Fibroblast of skin of back (primary cell): ENCODE measurements around the gene SERGEF.
"Not testable (repeated sequence)": the region's sequence is repeated elsewhere in the genome, so short reads cannot be mapped to it uniquely, and the experiment has no call there.

Experiments
- DNase-seq: peaks from one replicate; pipeline ENCODE4 v3.0.0-alpha.2; 2013

The SERGEF gene

DNA sequence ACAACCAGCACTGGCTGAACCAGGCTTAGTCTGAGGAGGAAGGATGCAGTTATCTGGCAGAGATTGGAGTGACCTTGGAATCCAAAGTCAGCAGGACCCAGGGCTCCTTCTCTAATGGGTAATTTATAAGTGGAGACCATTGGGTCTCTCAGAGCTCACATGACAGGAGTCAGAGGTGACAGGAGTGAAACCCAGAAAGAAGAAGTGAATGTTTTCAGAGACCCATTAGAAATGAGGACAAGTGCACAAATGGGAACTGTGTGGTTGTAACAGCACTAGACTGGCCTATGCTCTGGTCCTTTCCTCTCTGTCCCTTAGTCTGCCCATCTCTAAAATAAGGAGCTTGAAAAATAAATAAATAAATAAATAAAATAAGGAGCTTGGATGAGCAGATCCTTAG is 107.4 kb downstream of the SERGEF start:
- no peak for DNase-seq

DNA sequence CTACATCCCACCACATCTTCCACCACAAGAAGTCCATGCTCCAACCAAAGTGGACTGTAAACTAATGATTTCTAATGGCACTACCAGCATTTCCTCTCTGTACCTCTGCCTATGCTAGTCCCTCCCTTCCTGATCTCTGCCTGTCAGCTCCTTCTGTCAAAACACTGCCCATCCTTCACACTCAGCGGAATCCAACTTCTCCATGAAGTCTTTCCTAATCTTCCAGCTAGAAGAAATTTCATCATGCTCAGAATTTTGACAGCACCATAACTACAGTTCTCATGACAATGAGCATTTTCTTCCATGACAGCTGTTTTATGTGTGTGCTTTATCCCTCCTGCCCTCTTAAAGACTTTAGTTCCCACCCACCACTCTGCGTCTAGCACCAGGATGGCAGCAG is 111.4 kb downstream of the SERGEF start:
- no peak for DNase-seq

DNA sequence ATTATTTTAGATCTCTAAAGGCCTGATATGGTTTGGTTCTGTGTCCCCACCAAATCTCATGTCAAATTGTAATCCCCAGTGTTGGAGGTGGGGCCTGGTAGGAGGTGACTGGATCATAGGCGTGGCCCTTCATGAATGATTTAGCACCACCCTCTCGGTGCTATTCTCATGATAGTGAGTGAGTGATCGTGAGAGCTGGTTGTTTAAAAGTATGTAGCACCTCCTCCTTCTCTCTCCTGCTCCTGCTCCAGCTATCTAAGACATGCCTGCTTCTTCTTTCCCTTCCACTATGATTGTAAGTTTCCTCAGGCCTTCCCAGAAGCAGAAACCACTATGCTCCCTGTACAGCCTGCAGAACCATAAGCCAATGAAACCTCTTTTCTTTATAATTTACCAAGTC is 114.1 kb downstream of the SERGEF start:
- no peak for DNase-seq

DNA sequence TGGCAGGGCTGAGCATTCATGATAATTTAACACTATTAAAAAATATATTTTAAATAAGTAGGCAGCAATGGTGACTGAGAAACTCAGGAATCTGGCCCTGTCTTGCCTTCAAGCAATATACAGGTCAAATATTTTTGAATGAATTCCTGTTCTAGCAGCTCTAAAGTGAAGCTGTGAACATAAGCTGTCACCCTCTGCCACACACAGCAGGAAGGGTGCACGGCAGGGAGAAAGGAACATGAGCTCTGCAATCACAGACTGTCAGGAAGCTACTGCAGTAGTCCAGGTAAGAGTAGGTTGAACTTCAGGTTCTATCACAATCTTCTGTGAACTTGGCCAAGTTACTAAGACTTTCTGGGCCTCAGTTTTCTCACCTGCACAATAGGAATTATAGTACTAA is 114.8 kb downstream of the SERGEF start:
- no peak for DNase-seq

DNA sequence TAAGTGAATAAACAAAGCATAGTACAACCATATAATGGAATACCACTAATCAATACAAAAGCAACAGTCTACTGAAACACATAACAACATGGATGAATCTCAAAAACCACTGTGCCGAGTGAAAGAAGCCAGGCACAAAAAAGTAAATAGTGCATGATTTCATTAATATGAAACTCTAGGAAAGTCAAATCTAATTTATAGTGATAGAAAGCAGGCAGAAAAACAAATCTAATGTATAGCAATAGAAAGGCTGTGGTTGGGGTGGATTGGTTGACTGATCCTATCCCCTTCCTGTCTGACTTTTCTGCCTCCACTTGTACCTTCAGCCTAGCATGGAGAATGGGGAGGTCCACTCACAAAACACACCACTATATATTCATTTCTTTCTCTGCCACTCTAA is 115.4 kb downstream of the SERGEF start:
- no peak for DNase-seq

DNA sequence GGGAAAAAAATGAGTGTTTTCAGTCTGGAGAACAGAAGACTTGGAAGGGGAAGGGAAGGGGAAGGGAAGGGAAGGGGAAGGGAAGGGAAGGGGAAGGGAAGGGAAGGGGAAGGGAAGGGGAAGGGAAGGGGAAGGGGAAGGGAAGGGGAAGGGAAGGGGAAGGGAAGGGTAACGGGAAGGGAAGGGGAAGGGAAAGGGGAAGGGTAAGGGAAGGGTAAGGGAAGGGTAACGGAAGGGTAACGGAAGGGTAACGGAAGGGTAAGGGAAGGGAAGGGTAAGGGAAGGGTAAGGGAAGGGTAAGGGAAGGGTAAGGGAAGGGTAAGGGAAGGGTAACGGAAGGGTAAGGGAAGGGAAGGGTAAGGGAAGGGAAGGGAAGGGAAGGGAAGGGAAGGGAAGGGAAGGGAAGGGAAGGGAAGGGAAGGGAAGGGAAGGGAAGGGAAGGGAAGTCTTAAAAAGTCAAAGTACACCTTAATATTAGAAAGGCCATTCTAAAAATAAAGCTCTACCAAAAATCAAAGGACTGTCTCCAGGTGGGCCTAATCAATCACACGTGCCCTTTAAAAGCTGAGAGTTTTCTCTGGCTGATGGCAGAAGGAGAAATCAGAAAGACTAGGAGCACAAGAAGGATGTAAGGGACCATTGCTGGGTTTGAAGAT is 116.2 kb downstream of the SERGEF start:
- not testable (repeated sequence) for DNase-seq

DNA sequence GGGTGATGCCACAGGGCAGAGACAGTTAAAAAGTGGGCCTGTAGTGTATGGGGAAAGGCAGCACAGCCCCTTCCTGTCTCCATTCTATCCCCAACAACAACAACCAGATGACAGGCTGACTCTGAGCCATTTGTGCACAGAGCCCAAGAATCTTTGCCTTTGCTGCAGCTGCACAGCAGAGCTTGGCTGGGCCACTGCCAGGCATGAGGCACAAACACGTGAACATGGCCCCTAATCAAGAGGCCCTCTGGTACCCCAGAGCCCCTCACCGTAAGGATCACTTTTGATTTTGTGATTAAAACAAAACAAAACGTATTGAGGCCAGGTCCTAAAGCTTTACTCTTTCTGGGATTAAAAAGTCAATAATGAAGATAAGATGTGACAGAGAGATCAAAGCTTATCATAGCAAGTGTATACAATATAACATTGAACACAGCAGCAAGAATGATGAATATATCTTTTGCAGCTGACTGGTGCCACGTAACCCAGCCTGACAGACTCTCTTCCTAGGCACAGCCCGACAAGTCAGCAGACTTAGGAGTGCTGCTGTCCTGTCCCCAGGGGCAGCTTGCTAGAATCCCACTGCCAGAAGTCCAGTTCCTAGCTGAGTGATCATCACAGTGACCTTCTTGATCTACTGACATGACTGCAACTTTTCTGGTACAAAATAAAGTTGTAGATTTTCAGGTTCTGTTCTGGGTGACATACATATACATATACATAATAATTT is 117.8 kb downstream of the SERGEF start:
- no peak for DNase-seq

DNA sequence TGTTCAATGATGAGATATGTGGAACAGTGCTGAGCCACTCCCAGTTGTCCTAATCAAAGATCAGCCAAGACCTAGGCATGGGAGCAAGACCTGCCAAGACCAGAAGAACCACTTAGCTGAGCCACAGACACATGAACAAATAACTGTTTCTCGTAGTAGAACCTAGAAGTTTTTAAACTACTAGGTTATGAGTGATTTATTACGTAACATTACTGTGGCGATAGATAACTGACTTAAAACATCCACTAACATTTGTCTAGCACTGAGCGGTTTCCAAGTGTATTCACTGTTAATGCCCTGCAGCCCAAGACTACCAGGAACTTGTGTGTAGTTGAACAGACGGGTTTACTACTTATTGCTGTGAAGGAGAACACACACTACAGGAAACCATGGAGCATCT is 120.4 kb downstream of the SERGEF start:
- no peak for DNase-seq

DNA sequence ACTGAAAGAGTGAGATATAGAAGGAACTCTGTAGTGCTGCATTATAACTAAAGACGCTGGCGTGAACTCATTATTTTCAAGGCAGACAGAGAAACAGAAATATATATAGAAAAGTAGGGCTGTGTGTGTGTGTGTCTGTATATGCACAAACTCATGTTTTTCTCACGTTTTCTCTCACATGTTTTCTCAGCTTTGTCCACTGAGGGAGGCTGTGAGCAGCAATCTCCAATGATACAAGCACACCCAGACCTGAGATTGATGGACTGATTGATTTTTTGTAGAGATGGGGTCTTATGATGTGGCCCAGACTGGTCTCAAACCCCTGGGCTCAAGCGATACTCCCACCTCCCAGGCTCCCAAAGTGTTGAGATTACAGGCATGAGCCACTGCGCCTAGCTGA is 122.5 kb downstream of the SERGEF start:
- no peak for DNase-seq

DNA sequence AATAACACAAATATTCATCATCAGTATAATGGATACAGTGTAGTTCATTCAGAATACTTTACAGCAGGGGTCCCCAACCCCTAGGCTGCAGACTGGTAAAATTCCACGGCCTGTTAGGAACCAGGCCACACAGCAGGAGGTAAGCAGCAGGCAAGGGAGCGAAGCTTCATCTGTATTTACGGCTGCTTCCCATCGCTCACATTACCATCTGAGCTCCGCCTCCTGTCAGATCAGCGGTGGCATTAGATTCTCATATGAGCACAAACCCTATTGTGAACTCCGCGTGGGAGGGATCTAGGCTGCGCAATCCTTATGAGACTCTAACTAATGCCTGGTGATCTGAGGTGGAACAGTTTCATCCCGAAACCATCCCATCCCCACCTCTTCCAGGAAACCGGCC is 125.1 kb downstream of the SERGEF start:
- peak; percentile 10 for DNase-seq

DNA sequence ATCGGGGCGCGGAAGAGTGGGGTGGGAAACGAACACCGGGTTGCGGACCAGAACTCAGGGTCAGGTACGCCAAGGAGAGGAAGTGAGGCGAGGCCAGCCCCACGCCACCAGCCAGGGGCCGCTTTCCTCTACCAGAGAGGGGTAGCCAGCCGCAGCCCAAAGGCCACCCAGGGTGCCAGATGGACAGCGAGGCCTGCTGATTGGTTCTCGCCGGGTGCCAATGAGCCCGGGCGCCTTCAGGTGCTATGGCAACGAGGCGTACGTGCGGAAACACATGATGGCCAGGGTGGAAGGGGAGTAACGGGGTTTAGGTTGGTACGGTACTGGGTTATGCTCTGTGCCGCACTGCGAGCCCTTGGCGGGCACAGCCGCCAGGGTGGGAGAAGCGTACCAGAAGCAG is 128.9 kb downstream of the SERGEF start:
- no peak for DNase-seq

DNA sequence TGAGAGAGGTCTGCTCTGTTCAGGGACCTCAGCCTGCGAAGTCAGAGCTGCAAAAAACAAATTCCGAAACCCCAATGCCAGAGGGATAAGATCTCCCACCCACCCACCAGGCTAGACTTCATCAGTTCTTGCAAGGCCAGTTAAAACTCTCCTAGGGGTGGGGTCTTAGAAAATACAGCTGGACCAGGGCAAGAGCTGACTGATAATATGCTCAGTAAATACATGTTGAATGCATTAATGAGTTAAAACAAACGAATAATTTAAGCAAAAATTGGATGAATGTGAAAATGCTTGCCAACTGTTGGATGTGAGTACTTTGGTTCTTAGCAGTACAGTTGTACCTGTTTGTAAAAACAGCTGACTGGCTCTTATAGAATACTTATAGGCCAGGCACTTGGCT is 129.8 kb downstream of the SERGEF start:
- DNase-seq, result no peak

DNA sequence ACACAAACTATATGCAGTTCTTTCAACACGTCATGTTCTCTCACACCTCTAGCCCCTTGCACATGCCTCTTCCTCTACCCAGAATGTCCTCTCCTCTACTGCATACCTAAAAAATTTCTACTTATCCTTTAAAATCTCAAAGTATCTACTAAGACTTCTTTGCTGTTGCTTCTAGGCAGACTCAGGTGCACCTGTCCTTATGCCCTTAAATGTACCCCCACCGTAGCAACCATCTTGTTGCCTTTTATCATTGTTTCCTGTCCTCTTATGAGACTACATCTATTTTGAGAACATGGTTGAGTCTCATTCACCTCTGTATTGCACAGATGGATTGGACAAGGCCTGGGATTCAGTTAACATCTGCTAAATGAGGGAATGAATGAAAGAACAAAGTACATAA is 134.1 kb downstream of the SERGEF start:
- DNase-seq, result no peak

DNA sequence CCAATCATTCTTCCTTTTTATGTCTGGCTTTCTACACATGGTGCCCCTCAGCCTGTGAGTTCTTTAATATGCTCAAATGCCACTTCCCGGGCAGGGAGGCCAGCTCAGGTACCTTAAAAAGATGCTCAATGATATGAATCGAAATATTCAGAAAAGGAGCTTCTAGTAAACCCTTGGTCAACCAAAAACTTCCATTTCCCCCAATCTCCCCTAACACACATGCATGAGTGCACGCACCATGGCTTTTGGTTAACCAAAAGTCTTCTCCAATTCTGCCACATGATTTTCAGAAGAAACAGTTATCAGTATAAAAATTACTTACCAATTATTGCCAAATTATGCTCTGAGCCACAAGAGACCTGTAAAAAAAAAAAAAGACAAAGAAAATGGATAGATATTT is 135.0 kb downstream of the SERGEF start:
- DNase-seq, result no peak

DNA sequence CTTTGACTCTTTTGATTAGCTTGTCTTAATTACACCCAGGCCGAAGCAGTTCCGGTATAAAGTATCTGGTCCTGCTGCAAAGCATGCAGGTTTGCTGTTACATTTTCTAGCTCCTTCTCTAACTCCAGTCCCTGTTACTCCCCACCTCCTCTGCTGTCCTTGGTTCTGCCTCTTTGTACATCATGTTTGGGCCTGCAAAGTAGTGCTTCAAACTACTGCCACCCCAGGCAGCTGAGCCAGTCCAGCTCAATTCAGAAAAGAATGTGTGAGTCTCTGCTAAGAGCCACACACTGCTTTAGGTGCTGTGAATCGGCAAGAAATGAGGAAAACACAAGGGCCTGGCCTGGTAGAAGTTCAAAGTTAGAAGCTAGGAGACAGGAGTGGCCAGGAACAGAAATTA is 136.0 kb downstream of the SERGEF start:
- no peak for DNase-seq

DNA sequence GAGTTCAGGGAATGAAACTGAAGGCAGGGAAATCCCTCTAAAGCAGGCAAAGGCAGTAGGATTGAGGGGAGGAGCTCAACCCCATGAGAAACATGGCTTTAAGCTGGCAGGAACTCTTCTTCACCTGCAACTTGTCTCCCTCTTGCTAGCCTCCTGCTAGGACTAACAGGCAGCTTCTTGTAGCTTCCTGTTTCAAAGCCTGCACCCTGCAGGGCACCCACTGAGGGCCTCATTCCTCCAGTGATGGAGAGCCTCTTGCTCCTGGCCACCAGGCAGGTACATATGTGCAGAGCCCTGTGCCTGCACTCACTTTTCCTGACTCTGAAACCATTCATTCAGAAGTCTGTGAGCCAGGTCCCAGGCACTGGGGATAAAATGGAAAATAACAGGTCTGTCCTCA is 137.0 kb downstream of the SERGEF start:
- DNase-seq, result no peak

DNA sequence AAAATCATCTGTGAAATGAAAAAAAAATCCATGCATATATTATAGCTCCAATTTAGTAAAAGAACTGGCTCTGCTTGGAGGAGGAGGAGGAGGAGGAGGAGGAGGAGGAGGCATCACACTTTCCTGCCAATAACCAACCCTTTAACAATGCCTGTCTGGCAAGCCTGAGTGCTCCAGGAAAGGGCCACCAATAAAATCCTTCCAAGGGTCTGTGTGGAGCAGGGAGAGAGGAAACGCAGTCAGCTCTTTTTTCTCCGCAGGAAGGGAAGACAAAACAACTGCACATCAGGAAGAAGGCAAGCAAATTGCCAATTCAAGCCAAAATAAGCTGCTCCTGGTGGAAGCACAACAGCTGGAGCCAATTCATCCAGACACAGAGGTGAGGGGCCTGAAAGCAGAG is 139.3 kb downstream of the SERGEF start:
- DNase-seq, result no peak

DNA sequence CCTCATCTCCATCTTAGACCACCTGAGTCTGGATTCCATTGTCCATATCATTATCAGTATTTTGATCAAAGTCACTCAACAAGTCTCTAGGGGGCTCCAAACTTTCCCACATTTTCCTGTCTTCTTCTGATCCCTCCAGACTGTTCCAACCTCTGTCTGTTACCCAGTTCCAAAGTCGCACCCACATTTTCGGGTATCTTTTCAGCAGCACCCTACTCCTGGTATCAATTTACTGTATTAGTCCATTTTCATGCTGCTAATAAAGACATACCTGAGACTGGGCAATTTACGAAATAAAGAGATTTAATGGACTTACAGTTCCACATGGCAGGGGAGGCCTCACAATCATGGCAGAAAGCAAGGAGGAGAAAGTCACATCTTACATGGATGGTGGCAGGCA is 144.4 kb downstream of the SERGEF start:
- not testable (repeated sequence) for DNase-seq

DNA sequence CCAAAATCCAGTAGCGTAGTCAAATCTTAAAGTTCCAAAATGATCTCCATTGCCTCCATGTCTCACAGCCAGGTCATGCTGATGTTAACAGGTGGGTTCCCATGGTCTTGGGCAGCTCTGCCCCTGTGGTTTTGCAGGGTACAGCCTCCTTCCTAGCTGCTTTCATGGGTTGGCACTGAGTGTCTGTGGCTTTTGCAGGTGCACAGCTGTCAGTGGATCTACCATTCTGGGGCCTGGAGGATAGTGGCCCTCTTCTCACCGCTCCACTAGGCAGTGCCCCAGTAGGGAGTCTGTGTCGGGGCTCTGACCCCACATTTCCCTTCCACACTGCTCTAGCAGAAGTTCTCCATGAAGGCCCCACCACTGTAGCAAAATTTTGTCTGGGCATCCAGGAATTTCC is 145.5 kb downstream of the SERGEF start:
- no peak for DNase-seq

DNA sequence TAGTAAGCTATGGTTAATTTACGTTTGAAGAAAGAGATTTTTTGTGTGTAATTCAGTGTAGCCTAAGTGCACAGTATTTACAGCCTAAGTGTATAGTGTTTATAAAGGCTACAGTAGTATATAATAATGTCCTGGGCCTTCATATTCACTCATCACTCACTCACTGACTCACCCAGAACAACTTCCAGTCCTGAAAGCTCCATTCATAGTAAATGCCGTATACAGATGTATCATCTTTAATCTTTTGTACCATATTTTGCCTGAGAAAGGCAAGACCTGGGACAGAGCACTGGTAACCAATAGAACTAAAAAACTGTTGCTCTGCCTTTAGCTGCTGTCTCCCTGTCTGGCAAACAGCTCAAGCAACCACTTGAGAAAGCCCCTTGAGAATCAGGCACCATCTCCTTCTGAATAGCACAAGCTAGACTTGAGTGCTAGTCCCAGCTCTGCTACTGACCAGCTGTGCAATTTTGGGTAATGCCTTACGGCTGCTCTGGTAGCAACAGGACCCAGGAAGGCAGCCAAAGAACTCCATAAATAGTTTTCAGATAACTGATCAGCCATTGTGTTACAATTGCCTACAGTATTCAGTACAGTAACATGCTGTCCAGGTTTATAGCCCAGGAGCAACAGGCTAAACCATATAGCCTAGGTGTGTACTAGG is 146.9 kb downstream of the SERGEF start:
- no peak for DNase-seq

DNA sequence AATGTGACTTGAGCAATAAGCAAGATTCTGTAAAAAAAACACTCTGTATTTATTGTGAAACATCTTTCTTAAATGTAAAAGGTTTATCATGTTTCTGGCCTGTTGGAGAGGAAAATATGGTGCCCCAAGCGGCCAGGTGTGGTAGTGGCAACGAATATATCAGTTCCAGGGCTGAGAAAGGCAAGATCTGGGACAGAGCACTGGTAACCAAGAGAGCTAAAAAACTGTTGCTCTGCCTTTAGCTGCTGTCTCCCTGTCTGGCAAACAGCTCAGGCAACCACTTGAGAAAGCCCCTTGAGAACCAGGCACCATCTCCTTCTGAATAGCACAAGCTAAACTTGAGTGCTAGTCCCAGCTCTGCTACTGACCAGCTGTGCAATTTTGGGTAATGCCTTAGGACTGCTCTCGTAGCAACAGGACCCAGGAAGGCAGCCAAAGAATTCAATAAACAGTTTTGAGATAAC is 148.3 kb downstream of the SERGEF start:
- no peak for DNase-seq

DNA sequence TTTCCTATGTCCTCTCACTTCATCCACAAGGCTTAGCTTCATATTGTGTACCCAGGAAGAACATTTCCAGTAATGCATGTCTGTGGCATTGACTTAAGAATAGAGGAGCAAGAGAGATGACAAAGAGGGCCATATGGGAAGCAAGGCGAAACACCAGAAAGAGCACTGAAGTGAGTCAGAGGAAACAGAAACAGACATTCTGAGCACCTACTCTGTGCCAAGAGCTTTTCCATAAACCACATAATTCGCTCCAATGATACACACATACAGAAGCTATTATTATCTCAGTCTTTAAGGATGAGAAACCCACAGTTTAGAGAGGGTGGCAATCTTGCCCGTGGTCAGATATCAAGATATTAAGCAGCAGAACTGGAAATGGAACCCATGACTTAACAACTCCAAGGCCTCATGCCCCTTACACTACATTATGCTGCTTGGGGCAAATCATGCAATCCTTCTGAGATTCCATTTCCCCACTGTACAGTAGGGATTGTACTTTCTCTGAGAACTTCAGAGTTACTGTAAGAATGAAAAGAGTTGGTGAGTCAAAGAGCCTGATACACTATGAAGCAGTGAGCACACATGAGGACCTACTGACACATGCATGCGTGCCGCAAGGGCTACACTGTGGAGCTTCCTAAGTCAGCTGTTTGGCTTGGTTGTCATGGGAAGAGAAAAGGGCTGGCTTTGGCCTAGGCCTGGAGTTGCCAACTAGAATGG is 151.7 kb downstream of the SERGEF start:
- DNase-seq, result no peak

DNA sequence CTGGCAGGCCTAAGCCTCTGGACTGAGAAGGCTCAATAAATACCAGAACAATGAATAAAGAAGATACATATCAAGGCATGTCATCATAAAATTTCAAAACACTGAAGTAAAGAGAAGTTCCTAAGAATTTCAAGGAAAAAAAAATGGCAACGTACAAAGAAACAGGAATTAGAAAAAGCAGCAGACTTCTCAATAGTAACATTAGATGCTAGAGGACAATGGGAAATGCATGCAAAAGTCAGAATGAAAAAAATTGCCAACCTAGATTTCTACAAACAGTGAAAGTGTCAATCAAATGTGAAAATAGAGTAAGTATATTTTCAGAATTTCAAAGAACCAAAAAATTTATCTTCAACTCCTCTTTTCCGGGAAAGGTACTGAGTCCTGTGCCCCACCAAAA is 153.3 kb downstream of the SERGEF start:
- peak; percentile 4 for DNase-seq
